Loucy (cell line): ENCODE measurements around the gene DNAJB12.
"Not testable (repeated sequence)": the region's sequence is repeated elsewhere in the genome, so short reads cannot be mapped to it uniquely, and the experiment has no call there.

ENCODE experiments used
- H2AFZ ChIP-seq: fragments of 200-600 bp; sonication (generic); 2 replicates; pipeline ENCODE4 v1.6.0; 2016; ENCODE audit warnings: antibody characterized with exemption, mild to moderate bottlenecking, low read length, moderate library complexity
- H3F3A ChIP-seq: fragments of 200-600 bp; 2 replicates; pipeline ENCODE4 v1.6.0; 2016; ENCODE audit warnings: antibody characterized with exemption, low read depth, mild to moderate bottlenecking
- H3K27me3 ChIP-seq: fragments of 200-600 bp; sonication (generic); 2 replicates; pipeline ENCODE4 v1.6.1; 2014; ENCODE audit warnings: low read length, mild to moderate bottlenecking; ENCODE audit not compliant: insufficient read depth, poor library complexity, severe bottlenecking
- H3K36me3 ChIP-seq: fragments of 200-600 bp; sonication (generic); 2 replicates; pipeline ENCODE4 v1.6.1; 2016; ENCODE audit warnings: low read length; ENCODE audit not compliant: insufficient read depth
- H3K4me1 ChIP-seq: fragments of 200-600 bp; sonication (generic); 2 replicates; pipeline ENCODE4 v1.5.1; 2014; ENCODE audit warnings: low read length, mild to moderate bottlenecking; ENCODE audit not compliant: insufficient read depth, poor library complexity, severe bottlenecking
- H3K4me2 ChIP-seq: fragments of 200-600 bp; sonication (generic); 2 replicates; pipeline ENCODE4 v1.6.0; 2014; ENCODE audit warnings: antibody characterized with exemption, low read length, low read depth, mild to moderate bottlenecking; ENCODE audit not compliant: poor library complexity, severe bottlenecking
- H3K4me3 ChIP-seq: fragments of 200-600 bp; sonication (generic); 2 replicates; pipeline ENCODE4 v1.5.1; 2014; ENCODE audit warnings: low read length, mild to moderate bottlenecking, mixed read lengths; ENCODE audit not compliant: poor library complexity, severe bottlenecking
- H3K79me2 ChIP-seq: fragments of 200-600 bp; sonication (generic); 2 replicates; pipeline ENCODE4 v1.6.1; 2014; ENCODE audit warnings: low read length; ENCODE audit not compliant: insufficient read depth
- H3K9ac ChIP-seq: fragments of 200-600 bp; sonication (generic); 2 replicates; pipeline ENCODE4 v1.6.0; 2014; ENCODE audit warnings: mild to moderate bottlenecking, low read depth, low read length, moderate library complexity; ENCODE audit not compliant: poor library complexity, severe bottlenecking
- H3K9me2 ChIP-seq: fragments of 200-600 bp; sonication (generic); replicated peaks from 2 replicates; pipeline ENCODE4 v1.6.1; 2016; ENCODE audit warnings: low read depth, low read length, mixed read lengths
- H3K9me3 ChIP-seq: fragments of 200-600 bp; sonication (generic); 2 replicates; pipeline ENCODE4 v1.6.1; 2014; ENCODE audit warnings: mild to moderate bottlenecking, antibody characterized with exemption, low read length, low read depth; ENCODE audit not compliant: insufficient read depth
- H4K20me1 ChIP-seq: fragments of 200-600 bp; sonication (generic); 2 replicates; pipeline ENCODE4 v1.6.0; 2014; ENCODE audit warnings: antibody characterized with exemption, low read length, mild to moderate bottlenecking; ENCODE audit not compliant: insufficient read depth, poor library complexity, severe bottlenecking
- EZH2phosphoT487 ChIP-seq: fragments of 200-600 bp; IDR thresholded peaks from 2 replicates; pipeline ENCODE4 v1.6.1; 2018; ENCODE audit warnings: antibody characterized with exemption, mild to moderate bottlenecking, moderate library complexity, borderline replicate concordance
- TF ChIP-seq, protein P1 (sequence below): fragments of 200-600 bp; sonication (generic); conservative IDR thresholded peaks from 2 replicates; pipeline ENCODE4 v1.5.1; 2014; ENCODE audit warnings: mild to moderate bottlenecking, antibody characterized with exemption, low read length

The DNAJB12 gene

GRCh38 chr10:72328829-72329204 lies 25.9 kb downstream of the DNAJB12 start:
- Histone ChIP-seq H3K9me2 (no peaks in the 10 kb centered on the region), H3K4me3 (peak overlapping the region; percentile 75), H3K9ac (peak overlapping the region; percentile 81), H3K4me1 (peaks cover 61% of the 10 kb centered on the region), H3K79me2 (peaks cover 51% of the 10 kb centered on the region), H3K9me3 (no peaks in the 10 kb centered on the region), H3F3A (peaks cover 8% of the 10 kb centered on the region; the same call in 1 of the 2 replicates), H2AFZ (no peak overlapping the region), H3K27me3 (no peaks in the 10 kb centered on the region), H3K36me3 (no peaks in the 10 kb centered on the region), H3K4me2 (peak overlapping the region; percentile 82), H4K20me1 (no peaks in the 10 kb centered on the region)
- no peak for TF ChIP-seq EZH2phosphoT487
- TF ChIP-seq, protein P1, sequence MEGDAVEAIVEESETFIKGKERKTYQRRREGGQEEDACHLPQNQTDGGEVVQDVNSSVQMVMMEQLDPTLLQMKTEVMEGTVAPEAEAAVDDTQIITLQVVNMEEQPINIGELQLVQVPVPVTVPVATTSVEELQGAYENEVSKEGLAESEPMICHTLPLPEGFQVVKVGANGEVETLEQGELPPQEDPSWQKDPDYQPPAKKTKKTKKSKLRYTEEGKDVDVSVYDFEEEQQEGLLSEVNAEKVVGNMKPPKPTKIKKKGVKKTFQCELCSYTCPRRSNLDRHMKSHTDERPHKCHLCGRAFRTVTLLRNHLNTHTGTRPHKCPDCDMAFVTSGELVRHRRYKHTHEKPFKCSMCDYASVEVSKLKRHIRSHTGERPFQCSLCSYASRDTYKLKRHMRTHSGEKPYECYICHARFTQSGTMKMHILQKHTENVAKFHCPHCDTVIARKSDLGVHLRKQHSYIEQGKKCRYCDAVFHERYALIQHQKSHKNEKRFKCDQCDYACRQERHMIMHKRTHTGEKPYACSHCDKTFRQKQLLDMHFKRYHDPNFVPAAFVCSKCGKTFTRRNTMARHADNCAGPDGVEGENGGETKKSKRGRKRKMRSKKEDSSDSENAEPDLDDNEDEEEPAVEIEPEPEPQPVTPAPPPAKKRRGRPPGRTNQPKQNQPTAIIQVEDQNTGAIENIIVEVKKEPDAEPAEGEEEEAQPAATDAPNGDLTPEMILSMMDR = no peak

- Histone ChIP-seq H3K9ac (peak overlapping the region; percentile 81), H3K79me2 (peaks cover 46% of the 10 kb centered on the region), H3K4me3 (peak overlapping the region; percentile 75), H3K4me1 (peaks cover 61% of the 10 kb centered on the region), H4K20me1 (no peaks in the 10 kb centered on the region), H3K36me3 (no peaks in the 10 kb centered on the region), H3K4me2 (peak overlapping the region; percentile 82), H3K9me3 (no peaks in the 10 kb centered on the region), H2AFZ (no peak overlapping the region), H3F3A (peaks cover 8% of the 10 kb centered on the region; the same call in 1 of the 2 replicates), H3K9me2 (no peaks in the 10 kb centered on the region), H3K27me3 (no peaks in the 10 kb centered on the region)
- TF ChIP-seq, protein P1 = peak; percentile 59
- TF ChIP-seq EZH2phosphoT487 = no peak
These were observed 26.5 kb downstream of the DNAJB12 start for GRCh38 chr10:72328045-72328828.

GRCh38 chr10:72326665-72327603 lies 27.8 kb downstream of the DNAJB12 start:
- TF ChIP-seq, protein P1 = 0 out of 2 replicates have a peak, but pooled peaks have one; percentile 21
- H3F3A ChIP-seq, H3K9me3 ChIP-seq, H4K20me1 ChIP-seq, H3K27me3 ChIP-seq, H3K36me3 ChIP-seq, H3K9me2 ChIP-seq, H2AFZ ChIP-seq: not testable (repeated sequence)
- Histone ChIP-seq H3K4me3 (peak overlapping the region; percentile 75), H3K4me1 (peaks cover 63% of the 10 kb centered on the region), H3K79me2 (peaks cover 42% of the 10 kb centered on the region), H3K9ac (peak overlapping the region; percentile 81), H3K4me2 (peak overlapping the region; percentile 82)

DNA sequence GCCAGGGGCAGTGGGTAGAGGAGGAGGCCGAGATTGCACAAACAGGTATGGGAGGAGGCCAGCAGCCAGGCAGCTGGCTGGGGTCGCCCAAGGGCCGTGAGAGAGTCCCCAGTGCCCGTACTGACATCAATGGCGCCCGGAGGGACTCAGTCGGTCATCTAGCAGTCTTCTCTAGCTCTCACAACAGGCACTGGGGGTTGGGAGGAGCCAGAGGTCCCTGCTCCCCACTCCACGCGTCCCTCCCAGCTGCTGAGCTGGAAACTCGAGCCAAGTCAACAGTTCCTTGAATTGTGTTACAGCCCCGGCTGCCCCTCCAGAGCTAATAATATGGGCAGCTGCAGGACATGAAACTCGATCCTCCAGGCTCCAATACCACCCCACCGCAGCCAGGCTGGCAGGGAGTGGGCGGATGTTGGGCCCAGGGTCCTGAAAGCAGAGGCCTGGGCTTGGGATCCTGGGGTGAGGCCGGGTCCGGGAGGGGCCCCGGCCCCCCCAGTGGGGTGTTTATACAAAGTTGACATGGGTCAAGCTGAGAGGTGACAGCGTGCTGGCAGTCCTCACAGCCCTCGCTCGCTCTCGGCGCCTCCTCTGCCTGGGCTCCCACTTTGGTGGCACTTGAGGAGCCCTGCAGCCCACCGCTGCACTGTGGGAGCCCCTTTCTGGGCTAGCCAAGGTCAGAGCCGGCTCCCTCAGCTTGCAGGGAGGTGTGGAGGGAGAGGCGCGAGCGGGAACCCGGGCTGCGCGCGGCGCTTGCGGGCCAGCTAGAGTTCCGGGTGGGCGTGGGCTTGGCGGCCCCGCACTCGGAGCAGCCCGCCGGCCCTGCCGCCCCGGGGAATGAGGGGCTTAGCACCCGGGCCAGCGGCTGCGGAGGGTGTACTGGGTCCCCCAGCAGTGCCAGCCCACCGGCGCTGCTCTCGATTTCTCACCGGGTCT lies 29.2 kb downstream of the DNAJB12 start:
- not testable (repeated sequence) for H3K36me3 ChIP-seq, H3K27me3 ChIP-seq, H3K9me2 ChIP-seq, H3K4me3 ChIP-seq, H3K4me2 ChIP-seq, H3K9ac ChIP-seq, H3F3A ChIP-seq, H4K20me1 ChIP-seq, H2AFZ ChIP-seq, H3K9me3 ChIP-seq
- peaks cover 46% of the 10 kb centered on the region for H3K79me2 ChIP-seq
- peaks cover 67% of the 10 kb centered on the region for H3K4me1 ChIP-seq
